ENCODE data around the gene HNF4A. TPM values are rescaled to one million over a fixed set of nuclear protein-coding genes. Genes with fewer than 3 reads are reported as not detected.

The HNF4A gene
- total and polyA plus RNA-seq, 2 of the 13 experiments (the other 11 are each of a cell fraction or from before 2014, with no cell fraction given): 80.9 to 169 TPM

- TF ChIP-seq, protein P1, sequence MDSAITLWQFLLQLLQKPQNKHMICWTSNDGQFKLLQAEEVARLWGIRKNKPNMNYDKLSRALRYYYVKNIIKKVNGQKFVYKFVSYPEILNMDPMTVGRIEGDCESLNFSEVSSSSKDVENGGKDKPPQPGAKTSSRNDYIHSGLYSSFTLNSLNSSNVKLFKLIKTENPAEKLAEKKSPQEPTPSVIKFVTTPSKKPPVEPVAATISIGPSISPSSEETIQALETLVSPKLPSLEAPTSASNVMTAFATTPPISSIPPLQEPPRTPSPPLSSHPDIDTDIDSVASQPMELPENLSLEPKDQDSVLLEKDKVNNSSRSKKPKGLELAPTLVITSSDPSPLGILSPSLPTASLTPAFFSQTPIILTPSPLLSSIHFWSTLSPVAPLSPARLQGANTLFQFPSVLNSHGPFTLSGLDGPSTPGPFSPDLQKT (CRISPR knock-in tag; IDR thresholded peaks at IDR 0.05; ENCODE audit: borderline replicate concordance): no peak
- TF ChIP-seq, protein P2, sequence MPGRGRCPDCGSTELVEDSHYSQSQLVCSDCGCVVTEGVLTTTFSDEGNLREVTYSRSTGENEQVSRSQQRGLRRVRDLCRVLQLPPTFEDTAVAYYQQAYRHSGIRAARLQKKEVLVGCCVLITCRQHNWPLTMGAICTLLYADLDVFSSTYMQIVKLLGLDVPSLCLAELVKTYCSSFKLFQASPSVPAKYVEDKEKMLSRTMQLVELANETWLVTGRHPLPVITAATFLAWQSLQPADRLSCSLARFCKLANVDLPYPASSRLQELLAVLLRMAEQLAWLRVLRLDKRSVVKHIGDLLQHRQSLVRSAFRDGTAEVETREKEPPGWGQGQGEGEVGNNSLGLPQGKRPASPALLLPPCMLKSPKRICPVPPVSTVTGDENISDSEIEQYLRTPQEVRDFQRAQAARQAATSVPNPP (CRISPR knock-in tag; IDR thresholded peaks at IDR 0.05): 0 out of 2 replicates have a peak, but pooled peaks have one; percentile 19
- TF ChIP-seq, protein P3, sequence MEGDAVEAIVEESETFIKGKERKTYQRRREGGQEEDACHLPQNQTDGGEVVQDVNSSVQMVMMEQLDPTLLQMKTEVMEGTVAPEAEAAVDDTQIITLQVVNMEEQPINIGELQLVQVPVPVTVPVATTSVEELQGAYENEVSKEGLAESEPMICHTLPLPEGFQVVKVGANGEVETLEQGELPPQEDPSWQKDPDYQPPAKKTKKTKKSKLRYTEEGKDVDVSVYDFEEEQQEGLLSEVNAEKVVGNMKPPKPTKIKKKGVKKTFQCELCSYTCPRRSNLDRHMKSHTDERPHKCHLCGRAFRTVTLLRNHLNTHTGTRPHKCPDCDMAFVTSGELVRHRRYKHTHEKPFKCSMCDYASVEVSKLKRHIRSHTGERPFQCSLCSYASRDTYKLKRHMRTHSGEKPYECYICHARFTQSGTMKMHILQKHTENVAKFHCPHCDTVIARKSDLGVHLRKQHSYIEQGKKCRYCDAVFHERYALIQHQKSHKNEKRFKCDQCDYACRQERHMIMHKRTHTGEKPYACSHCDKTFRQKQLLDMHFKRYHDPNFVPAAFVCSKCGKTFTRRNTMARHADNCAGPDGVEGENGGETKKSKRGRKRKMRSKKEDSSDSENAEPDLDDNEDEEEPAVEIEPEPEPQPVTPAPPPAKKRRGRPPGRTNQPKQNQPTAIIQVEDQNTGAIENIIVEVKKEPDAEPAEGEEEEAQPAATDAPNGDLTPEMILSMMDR (CRISPR knock-in tag; IDR thresholded peaks at IDR 0.05): no peak; the same call in 1 of the 2 replicates
- TF ChIP-seq ZMYM3 (CRISPR knock-in tag; IDR thresholded peaks at IDR 0.05) (peak; percentile 85; the same call in 1 of the 2 replicates), RNF2 (conservative IDR thresholded peaks at IDR 0.05; ENCODE audit: low read depth) (no peak), ZNF296 (CRISPR knock-in tag; conservative IDR thresholded peaks at IDR 0.05) (no peak), KMT2B (CRISPR knock-in tag; IDR thresholded peaks at IDR 0.05) (peak; percentile 75), ATAD3A (CRISPR knock-in tag; IDR thresholded peaks at IDR 0.05) (0 out of 2 replicates have a peak, but pooled peaks have one; percentile 26), NKX3-1 (CRISPR knock-in tag; IDR thresholded peaks at IDR 0.05) (peak; percentile 83), TEAD3 (CRISPR knock-in tag; optimal IDR thresholded peaks at IDR 0.05; ENCODE audit: borderline replicate concordance) (peak; percentile 93), ETV6 (CRISPR knock-in tag; conservative IDR thresholded peaks at IDR 0.05) (0 out of 2 replicates have a peak, but pooled peaks have one; percentile 12), EP300 (IDR thresholded peaks at IDR 0.05; ENCODE audit: low read depth in 2 of 2, low read length in 2 of 2) (peak; percentile 99), EP300 (CRISPR knock-in tag; IDR thresholded peaks at IDR 0.05; ENCODE audit: borderline replicate concordance) (peak; percentile 94), ZNF670 (CRISPR knock-in tag; IDR thresholded peaks at IDR 0.05; ENCODE audit: borderline replicate concordance) (peak; percentile 99), ZKSCAN1 (IDR thresholded peaks at IDR 0.05; ENCODE audit: low read length) (no peak), E2F5 (CRISPR knock-in tag; conservative IDR thresholded peaks at IDR 0.05) (no peak)
- TF ChIP-seq, protein P4, sequence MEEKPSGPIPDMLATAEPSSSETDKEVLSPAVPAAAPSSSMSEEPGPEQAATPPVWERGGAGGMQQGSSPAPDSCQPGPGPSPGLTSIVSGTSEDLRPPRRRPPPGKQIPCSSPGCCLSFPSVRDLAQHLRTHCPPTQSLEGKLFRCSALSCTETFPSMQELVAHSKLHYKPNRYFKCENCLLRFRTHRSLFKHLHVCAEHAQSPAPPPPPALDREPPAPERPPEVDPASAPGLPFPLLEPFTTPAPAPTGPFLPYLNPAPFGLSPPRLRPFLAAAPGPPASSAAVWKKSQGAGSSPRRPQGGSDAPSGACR (CRISPR knock-in tag; IDR thresholded peaks at IDR 0.05): peak; percentile 57; the same call in 1 of the 2 replicates
- TF ChIP-seq, protein P5, sequence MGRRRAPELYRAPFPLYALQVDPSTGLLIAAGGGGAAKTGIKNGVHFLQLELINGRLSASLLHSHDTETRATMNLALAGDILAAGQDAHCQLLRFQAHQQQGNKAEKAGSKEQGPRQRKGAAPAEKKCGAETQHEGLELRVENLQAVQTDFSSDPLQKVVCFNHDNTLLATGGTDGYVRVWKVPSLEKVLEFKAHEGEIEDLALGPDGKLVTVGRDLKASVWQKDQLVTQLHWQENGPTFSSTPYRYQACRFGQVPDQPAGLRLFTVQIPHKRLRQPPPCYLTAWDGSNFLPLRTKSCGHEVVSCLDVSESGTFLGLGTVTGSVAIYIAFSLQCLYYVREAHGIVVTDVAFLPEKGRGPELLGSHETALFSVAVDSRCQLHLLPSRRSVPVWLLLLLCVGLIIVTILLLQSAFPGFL (CRISPR knock-in tag; IDR thresholded peaks at IDR 0.05): no peak
- TF ChIP-seq, protein P6, sequence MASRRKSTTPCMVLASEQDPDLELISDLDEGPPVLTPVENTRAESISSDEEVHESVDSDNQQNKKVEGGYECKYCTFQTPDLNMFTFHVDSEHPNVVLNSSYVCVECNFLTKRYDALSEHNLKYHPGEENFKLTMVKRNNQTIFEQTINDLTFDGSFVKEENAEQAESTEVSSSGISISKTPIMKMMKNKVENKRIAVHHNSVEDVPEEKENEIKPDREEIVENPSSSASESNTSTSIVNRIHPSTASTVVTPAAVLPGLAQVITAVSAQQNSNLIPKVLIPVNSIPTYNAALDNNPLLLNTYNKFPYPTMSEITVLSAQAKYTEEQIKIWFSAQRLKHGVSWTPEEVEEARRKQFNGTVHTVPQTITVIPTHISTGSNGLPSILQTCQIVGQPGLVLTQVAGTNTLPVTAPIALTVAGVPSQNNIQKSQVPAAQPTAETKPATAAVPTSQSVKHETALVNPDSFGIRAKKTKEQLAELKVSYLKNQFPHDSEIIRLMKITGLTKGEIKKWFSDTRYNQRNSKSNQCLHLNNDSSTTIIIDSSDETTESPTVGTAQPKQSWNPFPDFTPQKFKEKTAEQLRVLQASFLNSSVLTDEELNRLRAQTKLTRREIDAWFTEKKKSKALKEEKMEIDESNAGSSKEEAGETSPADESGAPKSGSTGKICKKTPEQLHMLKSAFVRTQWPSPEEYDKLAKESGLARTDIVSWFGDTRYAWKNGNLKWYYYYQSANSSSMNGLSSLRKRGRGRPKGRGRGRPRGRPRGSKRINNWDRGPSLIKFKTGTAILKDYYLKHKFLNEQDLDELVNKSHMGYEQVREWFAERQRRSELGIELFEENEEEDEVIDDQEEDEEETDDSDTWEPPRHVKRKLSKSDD (CRISPR knock-in tag; IDR thresholded peaks at IDR 0.05; ENCODE audit: low read depth): peak; percentile 25; the same call in 1 of the 2 replicates
Observed at GRCh38 chr20:44411020-44411756, 55.7 kb downstream of the HNF4A start (continued).
